Progenitor cell of endocrine pancreas (in vitro differentiated cells): ENCODE results near the gene DNAH14. TPM values are rescaled to one million over a fixed set of nuclear protein-coding genes. Genes with fewer than 3 reads are reported as not detected.

ENCODE experiments used
- DNase-seq: peaks from one replicate; pipeline ENCODE4 v3.0.0; 2021; ENCODE audit warnings: low spot score; ENCODE audit not compliant: unreplicated experiment
- H3K27ac Mint-ChIP-seq: 2 replicates; pipeline ENCODE4 v1.8.0; 2021; ENCODE audit warnings: mild to moderate bottlenecking, moderate library complexity, mixed read lengths
- H3K27me3 Mint-ChIP-seq: 2 replicates; pipeline ENCODE4 v1.8.0; 2021; ENCODE audit warnings: mixed read lengths
- H3K36me3 Mint-ChIP-seq: 2 replicates; pipeline ENCODE4 v1.8.0; 2022; ENCODE audit warnings: mixed read lengths; ENCODE audit not compliant: insufficient read depth
- H3K4me1 Mint-ChIP-seq: 2 replicates; pipeline ENCODE4 v1.8.0; 2021; ENCODE audit warnings: low read depth, mixed read lengths
- H3K4me3 Mint-ChIP-seq: 2 replicates; pipeline ENCODE4 v1.8.0; 2021; ENCODE audit warnings: low read depth, mild to moderate bottlenecking, moderate library complexity, mixed read lengths
- H3K9me3 Mint-ChIP-seq: 2 replicates; pipeline ENCODE4 v1.8.0; 2021; ENCODE audit warnings: low read depth, mixed read lengths
- CTCF ChIP-seq: fragments of 200-600 bp; sonication (generic); IDR thresholded peaks from one replicate; pipeline ENCODE4 v1.5.0; 2021; ENCODE audit warnings: antibody characterized with exemption, mild to moderate bottlenecking; ENCODE audit not compliant: unreplicated experiment
- total RNA-seq: library from RNA; stranded (reverse); gene quantifications from 2 replicates; pipeline ENCODE4 v1.2.1, GENCODE V29; 2021

Gene DNAH14
- total RNA-seq, 1 donor from 2014 or later = 71.7 TPM

DNA sequence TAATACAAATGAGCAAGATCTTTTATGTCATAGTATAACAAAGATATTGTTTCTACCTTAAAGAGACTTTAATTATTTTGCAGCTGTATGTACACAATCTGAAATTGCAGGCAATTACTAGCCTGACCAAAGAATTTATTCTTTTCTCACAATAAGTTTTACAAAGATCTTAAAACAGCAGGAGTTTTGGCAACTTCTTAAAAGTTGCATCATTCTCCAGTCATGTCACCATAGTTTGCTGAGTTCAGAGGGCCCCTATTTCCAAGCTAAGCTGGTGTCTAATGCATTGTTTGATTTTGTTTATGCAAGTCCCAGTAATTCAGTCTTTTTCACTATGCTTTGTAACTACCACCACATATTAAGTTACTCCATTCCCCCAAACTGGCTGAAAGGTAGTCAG lies 114.8 kb downstream of the DNAH14 start:
- Mint-ChIP-seq H3K4me1 (peaks cover 3% of the 10 kb centered on the region), H3K36me3 (peaks cover 7% of the 10 kb centered on the region), H3K4me3 (no peak overlapping the region), H3K27me3 (no peaks in the 10 kb centered on the region), H3K9me3 (no peaks in the 10 kb centered on the region), H3K27ac (no peak overlapping the region)
- no peak for DNase-seq
- no peak for TF ChIP-seq CTCF

DNA sequence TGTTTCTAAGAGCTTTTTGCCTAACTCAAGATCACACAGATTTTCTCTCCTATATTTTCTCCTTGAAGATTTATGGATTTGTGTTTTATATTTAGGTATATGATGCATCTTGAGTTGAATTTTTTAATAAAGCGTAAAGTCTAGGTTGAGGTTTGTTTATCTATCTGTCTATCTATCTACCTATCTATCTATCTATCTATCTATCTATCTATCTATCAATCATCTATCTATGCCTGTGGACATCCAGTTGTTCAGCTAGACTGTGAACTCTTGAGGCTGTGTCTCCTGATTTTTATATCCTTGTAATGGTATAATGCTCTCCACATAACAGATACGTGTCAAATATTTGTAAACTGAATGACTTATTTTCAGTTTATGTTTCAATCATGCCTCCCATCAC lies 120.1 kb downstream of the DNAH14 start:
- Mint-ChIP-seq H3K27me3 (no peaks in the 10 kb centered on the region), H3K4me3 (no peak overlapping the region), H3K9me3 (no peaks in the 10 kb centered on the region), H3K27ac (no peak overlapping the region), H3K36me3 (peaks cover 1% of the 10 kb centered on the region), H3K4me1 (no peaks in the 10 kb centered on the region)
- DNase-seq = no peak
- no peak for TF ChIP-seq CTCF

GRCh38 chr1:225063722-225064121 lies 134.2 kb downstream of the DNAH14 start:
- Mint-ChIP-seq H3K4me1 (no peaks in the 10 kb centered on the region), H3K27me3 (no peaks in the 10 kb centered on the region), H3K36me3 (peaks cover 44% of the 10 kb centered on the region), H3K9me3 (peaks cover 37% of the 10 kb centered on the region), H3K4me3 (no peak overlapping the region), H3K27ac (no peak overlapping the region)
- no peak for DNase-seq
- TF ChIP-seq CTCF = no peak

- Mint-ChIP-seq H3K36me3 (peaks cover 51% of the 10 kb centered on the region), H3K9me3 (peaks cover 36% of the 10 kb centered on the region), H3K4me3 (no peak overlapping the region), H3K4me1 (no peaks in the 10 kb centered on the region), H3K27me3 (no peaks in the 10 kb centered on the region), H3K27ac (no peak overlapping the region)
- DNase-seq = no peak
- TF ChIP-seq CTCF = no peak
These were observed 141.5 kb downstream of the DNAH14 start for GRCh38 chr1:225070972-225071371.

DNA sequence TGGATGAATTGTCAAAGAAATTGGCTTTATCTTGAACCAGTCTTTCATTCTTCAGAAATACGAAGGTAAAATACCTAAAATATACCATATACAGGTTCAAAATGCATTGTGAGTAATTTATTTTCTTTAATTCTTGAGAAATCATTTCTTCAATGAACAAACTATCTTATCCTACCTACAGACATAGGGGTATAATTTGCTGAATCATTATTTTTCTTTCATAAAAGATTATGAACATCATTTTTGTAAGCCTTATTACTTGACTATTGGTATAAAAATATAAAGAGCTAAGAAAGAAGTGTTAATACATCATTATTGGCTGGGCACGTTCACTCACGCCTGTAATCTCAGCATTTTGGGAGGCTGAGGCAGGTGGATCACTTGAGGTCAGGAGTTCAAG lies 167.7 kb downstream of the DNAH14 start:
- DNase-seq = no peak
- H3K27me3 Mint-ChIP-seq = no peaks in the 10 kb centered on the region
- no peaks in the 10 kb centered on the region for H3K4me1 Mint-ChIP-seq
- H3K4me3 Mint-ChIP-seq = no peak overlapping the region
- H3K9me3 Mint-ChIP-seq = peaks cover 26% of the 10 kb centered on the region
- TF ChIP-seq CTCF = no peak
- H3K27ac Mint-ChIP-seq = no peak overlapping the region
- H3K36me3 Mint-ChIP-seq = peaks cover 14% of the 10 kb centered on the region
